GM21381 (cell line): Measurements from ENCODE around the gene CUL7.
"Not testable (repeated sequence)": the region's sequence is repeated elsewhere in the genome, so short reads cannot be mapped to it uniquely, and the experiment has no call there.

Experiments used
- ATAC-seq: cut with Tn5 transposase; IDR thresholded peaks from one replicate; pipeline ENCODE4 v1.9.1; 2021; ENCODE audit warnings: mild to moderate bottlenecking, moderate library complexity; ENCODE audit not compliant: unreplicated experiment

The CUL7 gene

DNA sequence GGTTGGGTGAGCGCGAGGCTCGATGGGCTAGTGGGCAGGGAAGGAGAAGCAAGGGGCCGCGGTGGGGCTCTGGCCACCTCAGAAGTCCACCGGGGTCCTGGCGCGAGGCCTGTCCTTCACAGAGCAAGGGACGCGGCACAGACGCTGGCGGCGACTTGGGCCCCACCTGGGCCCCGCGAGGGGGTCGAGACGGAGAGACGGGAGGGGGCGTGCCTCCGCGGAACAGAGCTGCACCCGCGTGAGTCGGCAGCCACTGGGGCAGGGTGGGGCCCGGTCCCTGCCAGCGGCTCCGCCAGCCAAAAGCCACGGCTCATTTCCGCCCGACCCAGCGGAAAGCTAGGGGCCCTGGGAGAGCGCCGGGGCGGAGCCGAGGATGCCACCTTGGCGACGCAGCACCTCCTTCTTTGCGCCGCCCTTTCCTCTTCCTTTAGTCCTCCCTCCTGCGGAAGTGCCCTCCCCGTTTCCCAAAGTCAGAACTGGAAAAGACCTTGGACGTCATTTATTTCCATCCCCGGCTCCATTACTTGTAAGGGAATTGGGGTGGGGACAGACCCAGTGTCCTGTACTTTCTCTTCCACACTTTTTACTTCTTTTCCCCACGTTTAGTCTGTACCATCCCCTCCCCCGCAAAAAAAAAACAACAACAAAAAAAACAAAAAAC lies at the start of gene CUL7:
TSS of gene CUL7 (minus strand) at position 307 of the 661 bp plus-strand sequence. CDS start 1,063 bp downstream, outside the sequence.
- ATAC-seq = peak; percentile 85

DNA sequence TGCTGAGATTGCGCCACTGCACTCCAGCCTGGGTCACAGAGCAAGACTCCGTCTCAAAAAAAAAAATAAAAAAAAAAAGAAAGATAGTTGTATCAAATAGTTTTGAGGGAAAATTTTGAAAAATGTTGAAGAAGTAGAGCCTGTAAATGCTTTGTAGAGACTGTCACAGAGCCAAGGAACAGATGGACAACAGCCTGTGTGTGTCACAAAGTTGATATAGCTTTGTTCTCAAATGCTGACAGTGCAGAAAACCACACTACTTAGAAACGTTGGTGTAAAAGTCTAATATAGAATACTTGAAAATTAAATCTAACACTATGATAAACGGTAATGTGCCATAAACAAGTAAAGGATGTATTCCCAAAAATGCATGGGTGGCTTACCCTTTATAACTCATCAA lies 47.8 kb upstream of the CUL7 start:
- ATAC-seq = no peak

DNA sequence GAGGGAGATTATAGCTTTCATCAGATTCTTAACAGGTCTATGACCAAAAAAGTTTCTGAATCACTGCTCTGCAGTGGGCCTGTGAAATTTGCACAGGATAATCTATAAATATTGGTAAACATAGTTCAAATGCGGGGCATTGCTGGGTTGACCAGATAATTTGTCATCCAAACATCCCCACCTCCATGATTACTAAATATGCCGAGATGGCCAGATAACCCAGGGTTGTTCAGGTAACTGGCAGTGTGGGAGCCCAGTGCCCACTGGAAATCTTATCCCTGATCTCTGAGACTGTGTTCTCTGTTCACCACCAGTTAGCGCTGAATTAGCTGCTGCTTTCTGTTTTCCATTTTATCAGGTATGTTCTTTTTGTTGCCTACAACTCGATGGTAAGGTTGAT lies 43.9 kb upstream of the CUL7 start:
- ATAC-seq = no peak

DNA sequence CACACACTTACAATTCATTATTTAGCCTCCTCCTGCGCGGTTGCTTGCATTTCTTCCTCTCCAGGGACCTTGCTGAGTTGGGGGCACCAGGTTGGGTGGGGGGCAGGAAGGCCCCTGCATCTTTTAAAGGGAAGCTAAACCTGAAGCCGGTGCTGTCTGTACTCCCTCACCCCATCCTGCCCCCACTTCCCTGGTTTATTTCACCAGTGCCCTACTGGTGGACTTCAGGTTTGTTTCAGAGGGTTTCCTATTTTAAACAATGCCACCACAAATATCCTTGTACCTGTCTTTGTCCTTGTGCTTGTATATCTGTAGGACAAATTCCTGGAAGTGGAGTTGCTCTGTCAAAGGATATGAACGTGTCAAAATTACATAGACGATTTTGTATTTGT lies 43.4 kb upstream of the CUL7 start:
- ATAC-seq = no peak

DNA sequence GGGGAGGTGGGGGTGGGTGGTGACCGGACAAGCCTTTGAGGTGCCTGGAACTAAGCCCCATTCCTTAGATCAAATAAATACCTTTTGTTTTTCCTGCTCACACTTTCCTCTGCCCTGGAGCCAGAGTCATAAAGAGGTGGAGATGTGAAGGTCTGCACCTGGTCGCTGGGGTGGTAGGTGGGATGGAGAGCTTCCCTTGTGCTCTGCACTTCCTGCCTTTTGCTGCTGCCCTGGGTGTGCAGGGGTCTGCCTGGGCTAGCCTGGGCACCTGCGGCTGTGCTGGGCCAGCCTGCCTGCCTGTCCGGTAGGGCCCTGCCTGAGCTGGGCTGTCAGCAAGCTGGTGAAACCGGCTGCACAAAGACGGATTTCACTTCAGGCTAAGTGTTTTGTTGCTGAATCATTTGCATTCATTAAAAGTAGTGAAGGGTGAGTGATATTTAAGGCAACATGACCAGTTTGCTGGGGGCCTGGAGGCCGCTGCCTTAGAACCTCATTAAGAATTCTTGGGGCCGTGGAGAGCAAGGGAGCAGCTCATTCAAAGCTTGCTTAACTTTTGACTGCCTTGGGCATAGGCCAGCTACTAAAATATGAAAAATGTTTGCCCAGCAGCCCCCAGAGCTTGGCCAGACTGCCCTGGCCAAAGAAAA lies 42.9 kb upstream of the CUL7 start:
- ATAC-seq = no peak

DNA sequence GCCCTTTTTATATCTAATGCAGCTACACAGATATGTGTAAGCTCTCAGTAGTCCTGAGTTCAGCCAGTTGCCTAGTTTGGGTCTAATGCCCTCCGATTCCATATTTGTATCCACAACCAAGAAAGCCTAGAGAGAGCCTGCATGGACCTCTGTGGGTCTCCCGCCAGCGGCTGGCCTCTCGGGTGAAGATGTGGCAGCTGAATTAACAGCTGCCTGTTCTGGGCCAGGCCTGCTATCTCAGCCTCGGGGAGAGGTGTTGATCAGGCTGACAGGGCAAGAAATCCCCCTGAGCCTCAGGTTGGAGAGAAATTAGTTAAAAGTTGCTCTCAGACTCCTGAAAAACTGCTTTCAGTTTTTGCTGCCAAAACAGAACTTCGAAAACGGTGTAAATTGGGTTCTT lies 42.3 kb upstream of the CUL7 start:
- ATAC-seq = no peak

DNA sequence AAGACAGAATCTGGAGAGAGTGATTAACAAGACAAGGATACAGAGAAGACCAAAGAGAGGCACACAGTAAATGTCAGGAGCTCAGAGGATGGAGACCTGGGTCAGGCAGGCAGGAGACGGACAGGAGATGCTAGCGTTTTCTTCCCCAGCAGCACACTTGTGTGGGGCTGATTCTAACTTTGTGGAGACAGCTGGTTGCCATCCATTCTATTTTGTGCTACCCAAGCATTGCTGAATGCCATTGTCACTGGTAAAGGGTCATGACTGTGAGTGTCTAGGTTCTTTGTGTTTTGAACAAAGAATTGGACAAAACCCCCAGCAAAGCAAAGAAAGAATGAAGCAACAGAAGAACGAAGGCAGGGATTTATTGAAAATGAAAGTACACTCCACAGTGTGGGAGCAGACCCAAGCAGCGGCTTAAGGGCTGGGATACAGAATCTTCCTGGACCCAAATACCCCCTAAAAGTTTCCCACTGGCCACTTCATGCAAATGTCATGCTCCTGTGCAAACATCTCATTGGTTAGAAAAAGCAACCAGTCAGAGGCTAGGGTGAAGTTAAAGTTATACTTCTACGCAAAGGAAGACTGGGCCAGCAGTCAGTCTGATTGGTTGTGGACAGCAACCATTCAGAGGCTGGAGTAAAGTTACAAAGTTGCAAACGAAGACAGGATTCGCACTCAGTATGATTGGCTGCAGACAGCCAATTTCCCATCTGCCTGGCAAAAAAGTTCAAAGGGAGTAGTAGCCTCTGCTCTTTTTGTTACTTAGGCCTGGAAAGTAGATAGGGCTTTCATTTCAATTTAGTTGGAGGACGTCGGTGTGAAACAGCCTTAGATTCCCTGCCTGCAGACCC lies 40.0 kb upstream of the CUL7 start:
- no peak for ATAC-seq

DNA sequence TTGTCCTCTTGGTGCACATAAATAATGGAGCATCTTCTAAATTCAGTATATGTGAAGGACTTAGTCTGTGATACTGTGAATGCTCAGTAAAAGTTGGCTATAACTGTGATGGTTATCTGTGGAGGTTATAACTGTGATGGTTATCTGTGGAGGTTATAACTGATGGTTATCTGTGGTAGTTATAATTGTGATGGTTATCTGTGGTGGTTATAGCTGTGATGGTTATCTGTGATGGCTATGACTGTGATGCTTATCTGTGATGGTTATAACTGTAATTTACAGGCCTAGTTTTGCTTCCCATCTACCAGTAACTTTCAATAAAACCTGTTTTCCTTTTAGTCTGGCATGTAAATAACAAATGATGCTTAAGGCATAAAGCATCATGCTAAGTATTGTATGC lies 39.0 kb upstream of the CUL7 start:
- ATAC-seq = no peak

DNA sequence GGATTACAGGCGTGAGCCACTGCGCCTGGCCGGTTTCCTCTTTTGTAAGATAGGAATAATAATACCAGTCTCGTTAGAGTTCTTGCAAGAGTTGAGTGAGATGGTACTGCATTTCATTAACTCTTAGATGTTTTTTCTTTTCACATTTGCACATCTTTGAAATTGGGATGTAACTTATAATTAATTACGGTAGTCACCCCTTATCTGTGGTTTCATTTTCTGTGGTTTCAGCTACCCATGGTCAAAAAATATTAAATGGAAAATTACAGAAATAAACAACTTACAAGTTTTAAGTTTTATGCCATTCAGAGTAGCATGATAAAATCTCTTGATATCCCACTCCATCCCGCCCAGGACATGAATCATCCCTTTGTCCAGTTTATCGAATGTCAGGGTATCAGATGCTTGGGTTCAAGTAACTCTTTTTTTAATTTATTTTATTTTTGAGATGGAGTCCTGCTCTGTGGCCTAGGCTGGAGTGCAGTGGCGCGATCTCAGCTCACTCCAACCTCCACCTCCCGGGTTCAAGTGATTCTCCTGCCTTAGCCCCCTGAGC lies 37.9 kb upstream of the CUL7 start:
- ATAC-seq = no peak

DNA sequence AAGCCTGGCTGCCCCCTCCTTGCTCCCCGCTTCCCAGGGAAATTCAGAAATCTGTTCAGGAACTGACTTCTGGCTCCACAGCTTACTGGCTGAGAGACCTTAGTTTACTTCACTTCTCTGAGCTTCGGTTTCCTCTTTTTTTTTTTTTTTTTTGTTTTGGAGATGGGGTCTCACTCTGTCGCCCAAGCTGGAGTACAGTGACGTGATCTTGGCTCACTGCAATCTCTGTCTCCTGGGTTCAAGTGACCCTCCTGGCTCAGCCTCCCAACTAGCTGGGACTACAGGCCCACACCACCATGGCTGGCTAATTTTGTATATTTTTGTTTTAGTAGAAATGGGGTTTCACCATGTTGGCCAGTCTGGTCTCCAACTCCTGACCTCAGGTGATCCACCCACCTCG lies 37.4 kb upstream of the CUL7 start:
- ATAC-seq = no peak

DNA sequence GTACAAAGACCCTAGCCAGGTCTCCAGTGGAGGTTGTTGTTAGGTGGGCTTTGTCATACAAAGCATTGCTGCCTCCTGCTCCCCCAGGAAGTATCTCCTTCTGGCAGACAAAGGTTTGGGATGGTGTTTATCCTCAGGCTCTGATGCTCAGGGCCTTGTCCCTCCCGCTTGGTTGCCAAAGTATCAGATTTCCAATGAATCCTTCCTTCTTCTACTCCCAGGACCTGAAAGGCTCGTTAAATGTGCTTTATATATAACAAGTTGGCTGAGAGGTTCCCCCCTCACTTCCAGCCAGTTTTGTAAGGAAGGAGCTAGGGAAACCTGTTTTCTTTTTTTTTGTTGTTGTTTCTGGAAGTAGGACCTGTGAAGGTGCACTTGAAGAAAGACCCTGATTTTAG lies 36.9 kb upstream of the CUL7 start:
- ATAC-seq = no peak

DNA sequence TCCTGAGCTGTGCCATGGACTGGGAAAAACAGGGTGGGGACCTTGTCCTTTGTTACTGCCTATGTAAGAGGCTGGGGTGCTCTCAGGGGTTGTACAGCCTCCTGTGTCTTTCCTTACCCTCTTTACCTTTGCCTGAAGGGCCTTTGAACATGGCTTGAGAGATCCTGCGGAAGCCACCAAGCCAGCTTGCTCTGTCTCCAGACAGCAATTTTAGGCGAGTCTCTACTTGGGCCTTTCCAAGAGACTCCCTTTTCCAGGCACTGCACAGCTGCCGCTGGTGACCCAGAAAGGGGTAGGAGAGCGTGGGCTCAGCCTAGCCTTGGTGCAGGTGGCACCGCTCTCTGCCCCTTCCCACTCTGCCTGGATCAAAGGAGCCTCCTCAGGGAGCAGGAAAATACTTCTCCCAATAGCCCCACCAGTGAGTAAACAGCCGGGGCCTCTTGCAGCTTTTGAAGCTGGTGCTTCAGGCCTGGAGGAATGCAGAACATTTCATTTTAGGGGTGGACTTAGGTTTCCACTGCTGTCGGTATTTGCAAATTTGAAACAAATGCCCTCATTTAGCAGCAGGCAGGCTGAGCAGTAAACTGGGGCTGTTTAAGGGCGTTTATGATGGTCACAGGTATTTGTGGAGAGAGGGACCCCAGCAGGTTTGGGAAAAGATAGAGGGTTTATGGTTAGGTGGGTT lies 36.4 kb upstream of the CUL7 start:
- ATAC-seq = no peak

DNA sequence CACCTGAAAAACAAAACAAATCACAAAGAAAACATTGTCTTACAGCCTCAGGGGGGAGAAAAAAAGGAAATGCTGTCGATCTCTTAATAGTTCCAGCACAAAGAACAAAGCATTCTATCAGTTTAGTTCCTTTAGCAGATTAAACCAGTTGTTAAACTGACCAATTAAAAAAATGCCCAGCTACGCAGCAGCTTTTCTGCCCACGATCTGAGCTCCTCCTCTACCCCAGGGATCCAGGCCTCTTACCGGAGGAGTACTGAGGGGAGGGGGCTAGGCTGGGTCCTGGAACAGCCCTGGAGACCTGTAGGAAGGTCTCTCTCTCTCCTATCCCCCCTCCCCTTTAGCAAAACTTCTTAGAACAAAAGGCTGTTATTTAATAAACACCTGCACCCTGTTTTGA lies 35.8 kb upstream of the CUL7 start:
- no peak for ATAC-seq

DNA sequence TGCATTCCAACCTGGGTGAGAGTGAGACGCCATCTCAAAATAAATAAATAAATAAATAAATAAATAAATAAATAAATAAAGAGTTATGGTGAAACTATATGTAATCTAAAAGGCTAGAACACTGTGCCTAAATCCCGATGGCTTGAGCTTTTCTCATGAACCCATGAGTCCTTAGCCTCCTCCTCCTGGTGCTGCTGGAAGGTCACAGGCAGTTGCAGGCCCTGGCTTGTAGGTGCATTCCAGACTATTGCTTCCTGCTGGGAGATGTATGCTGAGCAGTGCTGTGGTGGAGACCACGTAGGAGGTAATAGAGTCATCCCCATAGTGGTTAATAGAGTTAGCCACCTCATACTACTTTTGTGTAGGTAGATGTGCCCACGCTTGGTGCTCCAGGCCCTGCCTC lies 35.0 kb upstream of the CUL7 start:
- ATAC-seq = no peak

DNA sequence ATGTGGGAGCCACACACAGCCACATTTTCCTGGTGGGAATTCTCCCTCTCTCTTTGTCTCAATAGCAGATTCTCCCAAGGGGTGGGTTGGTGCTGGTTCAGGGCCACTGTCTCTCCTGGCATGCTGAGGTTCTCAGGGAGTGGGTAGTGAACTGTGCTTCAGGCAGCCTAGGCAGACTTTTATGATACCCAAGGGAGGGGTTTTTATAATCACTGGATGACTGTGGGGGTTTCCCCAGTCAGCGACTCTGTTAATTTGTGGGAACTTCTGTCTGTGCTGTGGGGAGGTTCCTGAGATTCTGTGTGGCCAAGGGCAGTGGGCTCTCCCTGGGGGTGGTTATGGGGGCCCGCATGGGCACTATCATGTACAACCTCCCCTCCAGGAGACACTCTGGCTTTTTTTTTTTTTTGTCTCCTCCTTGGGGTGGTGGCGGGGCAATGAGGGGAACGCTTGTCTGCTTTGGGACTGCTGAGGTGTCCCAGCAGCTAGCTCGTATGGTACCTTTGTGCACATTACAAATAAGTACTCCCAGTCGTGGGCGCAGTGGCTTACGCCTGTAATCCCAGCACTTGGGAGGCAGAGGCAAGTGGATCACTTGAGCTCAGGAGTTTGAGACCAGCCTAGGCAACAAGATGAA lies 32.5 kb upstream of the CUL7 start:
- no peak for ATAC-seq

DNA sequence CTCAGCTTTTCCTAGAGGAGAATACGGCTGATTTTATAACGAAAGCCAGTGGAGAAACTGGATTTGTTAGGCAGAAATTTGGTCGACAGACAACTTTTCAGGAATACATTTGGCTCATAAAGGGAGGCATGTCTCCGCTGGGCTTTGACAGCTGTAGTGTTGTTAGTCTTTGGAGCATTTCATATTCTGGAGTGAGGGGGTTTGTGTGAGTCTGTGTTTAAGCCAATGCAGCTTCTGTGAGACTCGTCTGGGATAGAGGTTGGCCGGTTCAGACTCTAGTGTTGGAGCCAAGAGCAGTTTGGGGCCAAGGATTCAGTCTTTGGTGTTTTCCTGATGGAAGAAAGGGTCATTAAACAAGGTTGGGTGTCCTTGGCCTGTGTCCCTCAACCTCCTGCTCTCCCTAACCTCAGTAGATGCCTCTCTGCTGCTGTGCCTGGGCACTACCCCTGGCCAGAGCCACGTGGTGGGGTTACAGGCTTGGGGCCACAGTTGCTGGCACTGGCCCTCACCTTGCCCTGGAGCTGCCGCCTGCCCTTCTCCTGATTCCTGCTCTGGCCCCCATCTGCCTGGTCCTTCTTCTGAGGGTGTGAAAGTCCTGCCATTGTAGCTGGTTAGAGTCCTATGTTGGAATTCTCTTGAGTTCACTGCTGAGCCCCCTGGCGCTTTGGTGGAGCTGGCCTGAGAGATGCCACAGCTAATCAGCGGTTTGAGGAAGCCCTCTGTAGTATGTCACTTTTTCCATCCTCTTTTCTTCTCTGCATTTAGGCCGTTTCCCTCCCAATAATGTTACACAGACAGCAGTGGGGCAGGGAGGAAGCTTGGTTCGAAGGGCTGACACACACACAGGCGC lies 29.4 kb upstream of the CUL7 start:
- no peak for ATAC-seq

DNA sequence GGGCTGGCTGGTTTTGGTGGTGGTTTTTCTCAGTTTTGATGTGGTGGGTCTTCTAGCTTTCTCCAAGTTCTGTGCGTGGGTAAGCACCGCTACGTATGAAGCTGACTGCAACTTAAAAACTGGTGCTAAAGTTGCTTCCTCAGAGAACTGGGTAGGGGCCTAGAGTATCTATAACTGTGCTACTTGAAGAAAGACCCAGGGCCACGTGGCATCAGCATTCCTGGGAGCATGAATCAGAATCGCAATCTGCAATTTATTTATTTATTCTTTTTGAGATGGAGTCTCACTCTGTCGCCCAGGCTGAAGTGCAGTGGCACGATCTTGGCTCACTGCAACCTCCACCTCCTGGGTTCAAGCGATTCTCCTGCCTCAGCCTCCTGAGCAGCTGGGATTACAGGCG lies 28.3 kb upstream of the CUL7 start:
- ATAC-seq = not testable (repeated sequence)

DNA sequence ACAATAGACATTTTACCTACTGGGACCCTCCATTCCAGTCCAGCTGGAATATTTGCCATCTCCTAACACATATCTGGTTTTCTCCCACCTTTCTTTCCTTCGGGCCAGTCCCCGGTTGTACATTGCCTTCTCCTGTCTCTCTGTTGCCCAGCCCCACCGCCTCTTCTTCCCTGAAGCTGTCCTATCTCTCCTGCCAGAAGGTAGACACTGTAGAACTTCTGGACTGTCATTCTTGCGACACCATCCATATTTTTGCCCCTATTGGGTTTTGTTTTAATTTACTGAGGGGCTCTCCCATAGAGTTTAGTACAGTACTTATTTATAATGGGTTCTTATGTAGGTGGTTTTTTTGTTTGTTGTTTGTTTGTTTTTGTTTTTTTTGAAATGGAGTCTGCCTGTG lies 27.4 kb upstream of the CUL7 start:
- ATAC-seq = no peak

DNA sequence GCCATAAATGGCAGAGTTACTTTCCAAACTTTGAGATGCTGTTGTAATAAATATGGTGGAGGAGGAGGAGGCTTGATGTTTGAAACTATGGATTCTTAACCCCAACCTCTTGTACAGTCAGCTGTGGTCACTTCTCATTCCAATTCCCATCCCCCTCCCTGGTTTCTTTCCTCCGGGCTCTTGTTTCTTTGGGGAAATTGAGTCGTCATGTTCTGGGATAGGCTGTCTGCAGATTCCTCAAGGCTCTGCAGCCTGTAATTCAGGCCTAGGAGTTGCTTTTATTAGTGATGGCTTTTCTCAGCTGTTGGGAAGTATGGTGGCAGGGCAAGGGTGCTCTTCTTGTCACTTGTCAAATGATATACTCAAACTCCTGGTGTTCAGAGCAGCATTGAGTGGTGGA lies 25.0 kb upstream of the CUL7 start:
- ATAC-seq = no peak
